ENCODE measurements around the gene PRKN. TPM values are rescaled to one million over a fixed set of nuclear protein-coding genes. Genes with fewer than 3 reads are reported as not detected.
"Not testable (repeated sequence)": the region's sequence is repeated elsewhere in the genome, so short reads cannot be mapped to it uniquely, and the experiment has no call there.

PRKN gene
- total RNA-seq, 1 donor from 2014 or later, result 2.8 TPM

- Histone ChIP-seq H3K4me2 (no peak overlapping the region), H3K9ac (no peak overlapping the region), H3K9me3 (ENCODE audit: low read depth) (no peaks in the 10 kb centered on the region), H3F3A (ENCODE audit: low read depth) (no peaks in the 10 kb centered on the region), H3K79me2 (ENCODE audit: low read depth) (no peaks in the 10 kb centered on the region), H3K36me3 (no peaks in the 10 kb centered on the region), H3K27me3 (no peaks in the 10 kb centered on the region), H3K4me3 (no peak overlapping the region), H3K27ac (no peak overlapping the region), H3K4me1 (peaks cover 12% of the 10 kb centered on the region), H4K20me1 (ENCODE audit: low read depth) (no peaks in the 10 kb centered on the region), H2AFZ (replicated peaks) (no peak overlapping the region)
- no peak for TF ChIP-seq CTCF (IDR thresholded peaks at IDR 0.05)
- no peak for TF ChIP-seq EZH2phosphoT487 (IDR thresholded peaks at IDR 0.05)
- no peak for TF ChIP-seq EZH2 (IDR thresholded peaks at IDR 0.05)
- Mint-ChIP-seq H3K36me3 (no peaks in the 10 kb centered on the region), H3K9me3 (no peaks in the 10 kb centered on the region), H3K4me3 (no peak overlapping the region), H3K27ac (no peak overlapping the region), H3K4me1 (peaks cover 11% of the 10 kb centered on the region), H3K27me3 (ENCODE audit: insufficient read depth, low read depth) (peaks cover 2% of the 10 kb centered on the region)
- no peak for DNase-seq (ENCODE audit: low spot score)
Observed at GRCh38 chr6:161313940-161314509, 1413.5 kb downstream of the PRKN start.

GRCh38 chr6:161313475-161313874, 1414.1 kb downstream of the PRKN start:
- not testable (repeated sequence) for H3K27ac Mint-ChIP-seq; H3K4me1 Mint-ChIP-seq; H3K9ac ChIP-seq; H2AFZ ChIP-seq (replicated peaks); H4K20me1 ChIP-seq (ENCODE audit: low read depth); H3K9me3 ChIP-seq (ENCODE audit: low read depth); H3K27ac ChIP-seq; H3K4me1 ChIP-seq; DNase-seq (ENCODE audit: low spot score); H3K79me2 ChIP-seq (ENCODE audit: low read depth); H3K9me3 Mint-ChIP-seq; H3K4me3 Mint-ChIP-seq; H3K36me3 Mint-ChIP-seq; H3K4me2 ChIP-seq; H3K27me3 Mint-ChIP-seq (ENCODE audit: insufficient read depth, low read depth); H3K27me3 ChIP-seq; H3K36me3 ChIP-seq; H3K4me3 ChIP-seq; H3F3A ChIP-seq (ENCODE audit: low read depth)

GRCh38 chr6:161309774-161310173, 1417.8 kb downstream of the PRKN start:
- H3K36me3 ChIP-seq; H3K4me1 Mint-ChIP-seq; DNase-seq (ENCODE audit: low spot score); H3K27me3 ChIP-seq; H3K36me3 Mint-ChIP-seq; H3K27ac Mint-ChIP-seq; H3K9ac ChIP-seq; H4K20me1 ChIP-seq (ENCODE audit: low read depth); H3K4me3 Mint-ChIP-seq; H3K9me3 ChIP-seq (ENCODE audit: low read depth); H3K27ac ChIP-seq; H3K9me3 Mint-ChIP-seq; H3K4me3 ChIP-seq; H2AFZ ChIP-seq (replicated peaks); H3F3A ChIP-seq (ENCODE audit: low read depth); H3K4me1 ChIP-seq; H3K4me2 ChIP-seq; H3K79me2 ChIP-seq (ENCODE audit: low read depth); H3K27me3 Mint-ChIP-seq (ENCODE audit: insufficient read depth, low read depth): not testable (repeated sequence)

GRCh38 chr6:161308075-161308655, 1419.4 kb downstream of the PRKN start:
- Mint-ChIP-seq H3K9me3 (no peaks in the 10 kb centered on the region), H3K36me3 (no peaks in the 10 kb centered on the region)

GRCh38 chr6:161305860-161306259, 1421.7 kb downstream of the PRKN start:
- Histone ChIP-seq H3F3A (ENCODE audit: low read depth) (no peaks in the 10 kb centered on the region), H3K27ac (no peak overlapping the region), H4K20me1 (ENCODE audit: low read depth) (no peaks in the 10 kb centered on the region), H3K9me3 (ENCODE audit: low read depth) (no peaks in the 10 kb centered on the region), H3K4me3 (no peak overlapping the region), H3K36me3 (no peaks in the 10 kb centered on the region), H3K9ac (no peak overlapping the region), H3K79me2 (ENCODE audit: low read depth) (no peaks in the 10 kb centered on the region), H2AFZ (replicated peaks) (no peak overlapping the region), H3K4me2 (no peak overlapping the region), H3K27me3 (no peaks in the 10 kb centered on the region), H3K4me1 (no peaks in the 10 kb centered on the region)
- Mint-ChIP-seq H3K9me3 (peaks cover 5% of the 10 kb centered on the region), H3K27ac (no peak overlapping the region), H3K27me3 (ENCODE audit: insufficient read depth, low read depth) (peaks cover 5% of the 10 kb centered on the region), H3K4me1 (no peaks in the 10 kb centered on the region), H3K36me3 (no peaks in the 10 kb centered on the region), H3K4me3 (no peak overlapping the region)
- no peak for TF ChIP-seq EZH2 (IDR thresholded peaks at IDR 0.05)
- TF ChIP-seq EZH2phosphoT487 (IDR thresholded peaks at IDR 0.05), result no peak
- no peak for TF ChIP-seq CTCF (IDR thresholded peaks at IDR 0.05)
- no peak for DNase-seq (ENCODE audit: low spot score)

More at GRCh38 chr6:161308075-161308655, 1419.4 kb downstream of the PRKN start:
- H3K4me2 ChIP-seq, result no peak overlapping the region
- no peak overlapping the region for H2AFZ ChIP-seq (replicated peaks)
- Mint-ChIP-seq H3K27me3 (ENCODE audit: insufficient read depth, low read depth) (peaks cover 2% of the 10 kb centered on the region), H3K4me3 (no peak overlapping the region), H3K27ac (no peak overlapping the region), H3K4me1 (no peaks in the 10 kb centered on the region)
- no peak overlapping the region for H3K4me3 ChIP-seq
- no peaks in the 10 kb centered on the region for H3F3A ChIP-seq (ENCODE audit: low read depth)
- DNase-seq (ENCODE audit: low spot score), result no peak
- no peaks in the 10 kb centered on the region for H3K79me2 ChIP-seq (ENCODE audit: low read depth)
- no peaks in the 10 kb centered on the region for H3K27me3 ChIP-seq
- no peak overlapping the region for H3K27ac ChIP-seq
- H4K20me1 ChIP-seq (ENCODE audit: low read depth), result no peaks in the 10 kb centered on the region
- no peaks in the 10 kb centered on the region for H3K4me1 ChIP-seq
- no peaks in the 10 kb centered on the region for H3K36me3 ChIP-seq
- no peaks in the 10 kb centered on the region for H3K9me3 ChIP-seq (ENCODE audit: low read depth)
- TF ChIP-seq EZH2phosphoT487 (IDR thresholded peaks at IDR 0.05) (no peak), EZH2 (IDR thresholded peaks at IDR 0.05) (no peak)
- no peak overlapping the region for H3K9ac ChIP-seq

Measured in neural progenitor cell (in vitro differentiated cells).